Measurements from ENCODE around the gene KIF13A. TPM values are rescaled to one million over a fixed set of nuclear protein-coding genes. Genes with fewer than 3 reads are reported as not detected.

The KIF13A gene
- total RNA-seq, 1 experiment from 2014 or later: 49.3 TPM

- ChIA-PET CTCF (no interaction called here), POLR2A (no interaction called here)
- H3K4me1 ChIP-seq (ENCODE audit: control insufficient read depth, insufficient read depth, low read length): no peaks in the 10 kb centered on the region
- no peak overlapping the region for H3K4me3 ChIP-seq (ENCODE audit: low read depth in 2 of 2, low read length in 2 of 2)
- no peaks in the 10 kb centered on the region for H3K27me3 ChIP-seq (ENCODE audit: control insufficient read depth, insufficient read depth, low read length)
- intact Hi-C loops (cut with micrococcal nuclease; ENCODE audit: unreplicated experiment): no loop called here
- no TSS peak for BruUV-seq (replicated peaks)
- no peaks in the 10 kb centered on the region for H3K9me3 ChIP-seq (ENCODE audit: control insufficient read depth, insufficient read depth, low read depth, low read length)
- ATAC-seq (no peak), DNase-seq (ENCODE audit: low read depth, low spot score) (no peak)
- no peak overlapping the region for H3K27ac ChIP-seq (ENCODE audit: low read length)
- TF ChIP-seq REST (IDR thresholded peaks at IDR 0.05; ENCODE audit: insufficient read depth in 1 of 2, low read depth in 2 of 2, low read length in 1 of 2): no peak
- no peak for TF ChIP-seq CTCF (IDR thresholded peaks at IDR 0.05)
- TF ChIP-seq TCF7L2 (IDR thresholded peaks at IDR 0.05; ENCODE audit: low read depth, low read length): no peak
- no peak for TF ChIP-seq POLR2AphosphoS5 (IDR thresholded peaks at IDR 0.05; ENCODE audit: low read depth, low read length)
- no peak for TF ChIP-seq SIN3A (IDR thresholded peaks at IDR 0.05; ENCODE audit: borderline replicate concordance, insufficient read depth, low read depth, low read length)
- in situ Hi-C loops (cut with HindIII; ENCODE audit: low pct_unique_long_range_greater_than_20kb, low sequenced_read_pairs): no loop called here
- no peaks in the 10 kb centered on the region for H3K36me3 ChIP-seq (ENCODE audit: control insufficient read depth, insufficient read depth, low read length)
Measured at GRCh38 chr6:17904491-17905120, 82.8 kb downstream of the KIF13A start.

- DNase-seq (ENCODE audit: low read depth, low spot score): no peak
- ATAC-seq: no peak
- intact Hi-C loops (cut with micrococcal nuclease; ENCODE audit: unreplicated experiment): no loop called here
- ChIA-PET CTCF (no interaction called here), POLR2A (interaction anchor here (0.7 kb wide), 1 partner anchor 63 kb away, joined by 3 read pairs; no protein-coding TSS in a partner anchor)
- Histone ChIP-seq H3K4me3 (ENCODE audit: low read depth in 2 of 2, low read length in 2 of 2) (no peak overlapping the region), H3K27ac (ENCODE audit: low read length) (no peak overlapping the region), H3K9me3 (ENCODE audit: control insufficient read depth, insufficient read depth, low read depth, low read length) (peaks cover 2% of the 10 kb centered on the region; the same call in 1 of the 2 replicates), H3K36me3 (ENCODE audit: control insufficient read depth, insufficient read depth, low read length) (no peaks in the 10 kb centered on the region), H3K27me3 (ENCODE audit: control insufficient read depth, insufficient read depth, low read length) (no peaks in the 10 kb centered on the region), H3K4me1 (ENCODE audit: control insufficient read depth, insufficient read depth, low read length) (no peaks in the 10 kb centered on the region)
- no TSS peak for BruUV-seq (replicated peaks)
- in situ Hi-C loops (cut with HindIII; ENCODE audit: low pct_unique_long_range_greater_than_20kb, low sequenced_read_pairs): no loop called here
- TF ChIP-seq SIN3A (IDR thresholded peaks at IDR 0.05; ENCODE audit: borderline replicate concordance, insufficient read depth, low read depth, low read length) (no peak), CTCF (IDR thresholded peaks at IDR 0.05) (no peak), TCF7L2 (IDR thresholded peaks at IDR 0.05; ENCODE audit: low read depth, low read length) (no peak), REST (IDR thresholded peaks at IDR 0.05; ENCODE audit: insufficient read depth in 1 of 2, low read depth in 2 of 2, low read length in 1 of 2) (no peak), POLR2AphosphoS5 (IDR thresholded peaks at IDR 0.05; ENCODE audit: low read depth, low read length) (no peak)
Measured at GRCh38 chr6:17902974-17903373, 84.5 kb downstream of the KIF13A start.

Measured in Panc1 (cell line).